Measurements from ENCODE around the gene GSG1.

GRCh38 chr12:13067322-13067721 is 36.1 kb downstream of the GSG1 start:
- TF ChIP-seq POLR2AphosphoS5 (IDR thresholded peaks at IDR 0.05; ENCODE audit: insufficient read depth, low read depth, low read length) (no peak), GATA2 (IDR thresholded peaks at IDR 0.05; ENCODE audit: insufficient read depth, insufficient read length, low read depth, low read length) (no peak), CTCF (IDR thresholded peaks at IDR 0.05; ENCODE audit: extremely low read depth in 1 of 2, insufficient read depth in 1 of 2, low read depth in 1 of 2, low read length in 2 of 2) (no peak), MYC (IDR thresholded peaks at IDR 0.05; ENCODE audit: low read depth, low read length) (no peak), POLR2A (IDR thresholded peaks at IDR 0.05; ENCODE audit: low read depth, low read length) (no peak), EZH2 (IDR thresholded peaks at IDR 0.05; ENCODE audit: borderline replicate concordance, low read depth, low read length, severe bottlenecking) (no peak), MAX (IDR thresholded peaks at IDR 0.05; ENCODE audit: insufficient read depth, insufficient read length) (no peak), FOS (IDR thresholded peaks at IDR 0.05; ENCODE audit: borderline replicate concordance, insufficient read depth, low read length) (no peak), JUN (IDR thresholded peaks at IDR 0.05; ENCODE audit: borderline replicate concordance, insufficient read depth, insufficient read length, low read depth) (no peak)

Measured in endothelial cell of umbilical vein (primary cell).